Glomerular visceral epithelial cell (primary cell): ENCODE measurements around the gene SUSD4.
"Not testable (repeated sequence)": the region's sequence is repeated elsewhere in the genome, so short reads cannot be mapped to it uniquely, and the experiment has no call there.

Source experiments
- DNase-seq: peaks from one replicate; pipeline ENCODE4 v3.0.0-alpha.2; 2016; ENCODE audit errors: extremely low spot score

SUSD4 gene

GRCh38 chr1:223291796-223292195 is 72.2 kb downstream of the SUSD4 start:
- DNase-seq: no peak

GRCh38 chr1:223290397-223290796 is 73.6 kb downstream of the SUSD4 start:
- DNase-seq: no peak

- DNase-seq: no peak
These were observed 74.4 kb downstream of the SUSD4 start for GRCh38 chr1:223289621-223290020.

GRCh38 chr1:223288826-223289225 is 75.2 kb downstream of the SUSD4 start:
- no peak for DNase-seq

GRCh38 chr1:223285452-223285851 is 78.5 kb downstream of the SUSD4 start:
- no peak for DNase-seq

GRCh38 chr1:223283697-223284096 is 80.3 kb downstream of the SUSD4 start:
- not testable (repeated sequence) for DNase-seq

- not testable (repeated sequence) for DNase-seq
These were observed 85.7 kb downstream of the SUSD4 start for GRCh38 chr1:223278311-223278710.

- DNase-seq: no peak
These were observed 87.9 kb downstream of the SUSD4 start for GRCh38 chr1:223276029-223276428.

- no peak for DNase-seq
These were observed 90.5 kb downstream of the SUSD4 start for GRCh38 chr1:223273511-223273910.

- peak; percentile 9 for DNase-seq
These were observed 92.7 kb downstream of the SUSD4 start for GRCh38 chr1:223271085-223271781.

GRCh38 chr1:223270155-223270554 is 93.8 kb downstream of the SUSD4 start:
- no peak for DNase-seq

GRCh38 chr1:223269006-223269405 is 95.0 kb downstream of the SUSD4 start:
- DNase-seq: no peak

GRCh38 chr1:223266632-223267172 is 97.3 kb downstream of the SUSD4 start:
- no peak for DNase-seq

- no peak for DNase-seq
These were observed 98.7 kb downstream of the SUSD4 start for GRCh38 chr1:223264983-223265908.

GRCh38 chr1:223264529-223264928 is 99.4 kb downstream of the SUSD4 start:
- no peak for DNase-seq

GRCh38 chr1:223261914-223262313 is 102.1 kb downstream of the SUSD4 start:
- no peak for DNase-seq

GRCh38 chr1:223260712-223261111 is 103.3 kb downstream of the SUSD4 start:
- DNase-seq: no peak

- no peak for DNase-seq
These were observed 104.5 kb downstream of the SUSD4 start for GRCh38 chr1:223259462-223259861.

- DNase-seq: peak; percentile 68
These were observed 105.2 kb downstream of the SUSD4 start for GRCh38 chr1:223258751-223259198.

GRCh38 chr1:223257856-223258550 is 106.0 kb downstream of the SUSD4 start:
- no peak for DNase-seq

GRCh38 chr1:223256034-223256433 is 107.9 kb downstream of the SUSD4 start:
- no peak for DNase-seq

- no peak for DNase-seq
These were observed 110.1 kb downstream of the SUSD4 start for GRCh38 chr1:223253916-223254315.
